GM12801 (cell line): ENCODE data around the gene SUGP1.

Source experiments
- TF ChIP-seq, protein P1 (sequence below): IDR thresholded peaks from one replicate; pipeline ENCODE4 v1.5.1; 2011; ENCODE audit warnings: control low read depth; ENCODE audit not compliant: insufficient read length; ENCODE audit errors: extremely low read depth

The SUGP1 gene

GRCh38 chr19:19250196-19250801 lies 70.0 kb downstream of the SUGP1 start:
- TF ChIP-seq, protein P1, sequence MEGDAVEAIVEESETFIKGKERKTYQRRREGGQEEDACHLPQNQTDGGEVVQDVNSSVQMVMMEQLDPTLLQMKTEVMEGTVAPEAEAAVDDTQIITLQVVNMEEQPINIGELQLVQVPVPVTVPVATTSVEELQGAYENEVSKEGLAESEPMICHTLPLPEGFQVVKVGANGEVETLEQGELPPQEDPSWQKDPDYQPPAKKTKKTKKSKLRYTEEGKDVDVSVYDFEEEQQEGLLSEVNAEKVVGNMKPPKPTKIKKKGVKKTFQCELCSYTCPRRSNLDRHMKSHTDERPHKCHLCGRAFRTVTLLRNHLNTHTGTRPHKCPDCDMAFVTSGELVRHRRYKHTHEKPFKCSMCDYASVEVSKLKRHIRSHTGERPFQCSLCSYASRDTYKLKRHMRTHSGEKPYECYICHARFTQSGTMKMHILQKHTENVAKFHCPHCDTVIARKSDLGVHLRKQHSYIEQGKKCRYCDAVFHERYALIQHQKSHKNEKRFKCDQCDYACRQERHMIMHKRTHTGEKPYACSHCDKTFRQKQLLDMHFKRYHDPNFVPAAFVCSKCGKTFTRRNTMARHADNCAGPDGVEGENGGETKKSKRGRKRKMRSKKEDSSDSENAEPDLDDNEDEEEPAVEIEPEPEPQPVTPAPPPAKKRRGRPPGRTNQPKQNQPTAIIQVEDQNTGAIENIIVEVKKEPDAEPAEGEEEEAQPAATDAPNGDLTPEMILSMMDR, result no peak

GRCh38 chr19:19240476-19240875 lies 79.8 kb downstream of the SUGP1 start:
- TF ChIP-seq, protein P1, result no peak

GRCh38 chr19:19239675-19240074 lies 80.6 kb downstream of the SUGP1 start:
- TF ChIP-seq, protein P1, result no peak

- TF ChIP-seq, protein P1, result no peak
These were observed 82.0 kb downstream of the SUGP1 start for GRCh38 chr19:19238126-19238894.

DNA sequence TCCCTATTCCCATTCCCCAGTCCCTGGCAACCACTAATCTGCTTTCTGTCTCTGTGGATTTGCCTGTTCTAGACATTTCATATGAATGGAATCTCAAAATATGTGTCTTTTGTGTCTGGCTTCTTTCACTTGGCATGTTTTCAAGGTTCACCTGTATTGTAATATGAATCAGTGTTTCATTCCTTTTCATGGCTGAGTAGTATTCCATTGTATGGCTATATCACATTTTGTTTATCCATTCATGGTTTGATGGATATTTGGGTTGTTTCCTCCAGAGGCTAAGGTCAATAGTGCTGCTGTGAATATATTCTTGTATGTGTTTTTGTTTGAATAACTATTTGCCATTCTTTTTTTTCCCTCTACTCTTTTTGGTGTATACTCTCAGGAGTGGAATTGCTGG lies 84.1 kb downstream of the SUGP1 start:
- TF ChIP-seq, protein P1, result no peak

GRCh38 chr19:19234220-19234816 lies 86.0 kb downstream of the SUGP1 start:
- TF ChIP-seq, protein P1, result no peak

- TF ChIP-seq, protein P1, result no peak
These were observed 88.0 kb downstream of the SUGP1 start for GRCh38 chr19:19232261-19232721.
